Measurements from ENCODE around the gene CKAP5.
"Not testable (repeated sequence)": the region's sequence is repeated elsewhere in the genome, so short reads cannot be mapped to it uniquely, and the experiment has no call there.

The CKAP5 gene

GRCh38 chr11:46721286-46721685 is 124.8 kb downstream of the CKAP5 start:
- peaks cover 2% of the 10 kb centered on the region for H3K4me1 Mint-ChIP-seq
- H3K36me3 Mint-ChIP-seq: no peaks in the 10 kb centered on the region
- no peak overlapping the region for H3K4me3 Mint-ChIP-seq
- DNase-seq (ENCODE audit: low spot score in 2 of 2) (no peak), ATAC-seq (ENCODE audit: low read depth) (no peak)
- no peak overlapping the region for H3K27ac Mint-ChIP-seq
- no peaks in the 10 kb centered on the region for H3K9me3 Mint-ChIP-seq
- H3K27me3 Mint-ChIP-seq: peaks cover 1% of the 10 kb centered on the region

GRCh38 chr11:46719543-46720218 is 126.4 kb downstream of the CKAP5 start:
- no peak for ATAC-seq (ENCODE audit: low read depth)
- peaks cover 1% of the 10 kb centered on the region for H3K27me3 Mint-ChIP-seq
- H3K9me3 Mint-ChIP-seq: no peaks in the 10 kb centered on the region
- no peak overlapping the region for H3K27ac Mint-ChIP-seq
- H3K4me1 Mint-ChIP-seq: peaks cover 2% of the 10 kb centered on the region
- no peak overlapping the region for H3K4me3 Mint-ChIP-seq
- no peaks in the 10 kb centered on the region for H3K36me3 Mint-ChIP-seq
- DNase-seq (ENCODE audit: low spot score in 2 of 2): no peak

GRCh38 chr11:46719048-46719542 is 127.0 kb downstream of the CKAP5 start, which contains the start of gene F2:
Gene F2 (plus strand): TSS chr11:46719213. CDS start chr11:46719236, 23 bp downstream.
- H3K27me3 Mint-ChIP-seq: peaks cover 1% of the 10 kb centered on the region
- H3K4me1 Mint-ChIP-seq: peaks cover 2% of the 10 kb centered on the region
- no peak within 1 kb of the TSS for H3K4me3 Mint-ChIP-seq
- H3K27ac Mint-ChIP-seq: no peak within 1 kb of the TSS
- no peaks in the 10 kb centered on the region for H3K36me3 Mint-ChIP-seq
- DNase-seq (ENCODE audit: low spot score in 2 of 2): no peak
- H3K9me3 Mint-ChIP-seq: no peaks in the 10 kb centered on the region
- no peak for ATAC-seq (ENCODE audit: low read depth)

- no peak overlapping the region for H3K4me3 Mint-ChIP-seq
- H3K27ac Mint-ChIP-seq: no peak overlapping the region
- H3K4me1 Mint-ChIP-seq: no peaks in the 10 kb centered on the region
- H3K36me3 Mint-ChIP-seq: no peaks in the 10 kb centered on the region
- peaks cover 1% of the 10 kb centered on the region for H3K27me3 Mint-ChIP-seq
- no peaks in the 10 kb centered on the region for H3K9me3 Mint-ChIP-seq
- no peak for DNase-seq (ENCODE audit: low spot score in 2 of 2)
- no peak for ATAC-seq (ENCODE audit: low read depth)
Observed at GRCh38 chr11:46718155-46719019, 127.7 kb downstream of the CKAP5 start.

- not testable (repeated sequence) for H3K4me1 Mint-ChIP-seq; ATAC-seq (ENCODE audit: low read depth); H3K36me3 Mint-ChIP-seq
Observed at GRCh38 chr11:46717825-46718154, 128.3 kb downstream of the CKAP5 start.

GRCh38 chr11:46712874-46713576 is 133.1 kb downstream of the CKAP5 start:
- Mint-ChIP-seq H3K9me3 (no peaks in the 10 kb centered on the region), H3K4me1 (no peaks in the 10 kb centered on the region), H3K27ac (no peak overlapping the region), H3K36me3 (no peaks in the 10 kb centered on the region), H3K27me3 (no peaks in the 10 kb centered on the region), H3K4me3 (no peak overlapping the region)
- DNase-seq (ENCODE audit: low spot score in 2 of 2): no peak
- ATAC-seq (ENCODE audit: low read depth): no peak

More at GRCh38 chr11:46717825-46718154, 128.3 kb downstream of the CKAP5 start:
- DNase-seq (ENCODE audit: low spot score in 2 of 2); H3K27ac Mint-ChIP-seq; H3K9me3 Mint-ChIP-seq; H3K4me3 Mint-ChIP-seq; H3K27me3 Mint-ChIP-seq: not testable (repeated sequence)

- Mint-ChIP-seq H3K4me1 (peaks cover 6% of the 10 kb centered on the region), H3K27me3 (no peaks in the 10 kb centered on the region), H3K27ac (no peak overlapping the region), H3K36me3 (peaks cover 11% of the 10 kb centered on the region), H3K4me3 (no peak overlapping the region), H3K9me3 (no peaks in the 10 kb centered on the region)
- ATAC-seq (ENCODE audit: low read depth): no peak
- no peak for DNase-seq (ENCODE audit: low spot score in 2 of 2)
Observed at GRCh38 chr11:46711303-46711702, 134.8 kb downstream of the CKAP5 start.

GRCh38 chr11:46710821-46711269 is 135.2 kb downstream of the CKAP5 start:
- H3K9me3 Mint-ChIP-seq: no peaks in the 10 kb centered on the region
- H3K36me3 Mint-ChIP-seq: peaks cover 11% of the 10 kb centered on the region
- ATAC-seq (ENCODE audit: low read depth) (no peak), DNase-seq (ENCODE audit: low spot score in 2 of 2) (no peak)
- H3K4me3 Mint-ChIP-seq: no peak overlapping the region
- peaks cover 6% of the 10 kb centered on the region for H3K4me1 Mint-ChIP-seq
- H3K27me3 Mint-ChIP-seq: no peaks in the 10 kb centered on the region
- H3K27ac Mint-ChIP-seq: no peak overlapping the region

GRCh38 chr11:46709351-46709750 is 136.7 kb downstream of the CKAP5 start:
- peaks cover 13% of the 10 kb centered on the region for H3K36me3 Mint-ChIP-seq
- not testable (repeated sequence) for DNase-seq (ENCODE audit: low spot score in 2 of 2); H3K27ac Mint-ChIP-seq; ATAC-seq (ENCODE audit: low read depth); H3K4me1 Mint-ChIP-seq; H3K4me3 Mint-ChIP-seq; H3K27me3 Mint-ChIP-seq; H3K9me3 Mint-ChIP-seq

GRCh38 chr11:46706886-46707285 is 139.2 kb downstream of the CKAP5 start:
- Mint-ChIP-seq H3K27ac (no peak overlapping the region), H3K36me3 (peaks cover 17% of the 10 kb centered on the region), H3K4me1 (peaks cover 11% of the 10 kb centered on the region), H3K9me3 (no peaks in the 10 kb centered on the region), H3K27me3 (no peaks in the 10 kb centered on the region), H3K4me3 (no peak overlapping the region)
- no peak for ATAC-seq (ENCODE audit: low read depth)
- DNase-seq (ENCODE audit: low spot score in 2 of 2): no peak

GRCh38 chr11:46705070-46705688 is 140.9 kb downstream of the CKAP5 start:
- Mint-ChIP-seq H3K4me3 (no peak overlapping the region), H3K27ac (no peak overlapping the region), H3K36me3 (peaks cover 19% of the 10 kb centered on the region), H3K27me3 (no peaks in the 10 kb centered on the region), H3K4me1 (peaks cover 16% of the 10 kb centered on the region), H3K9me3 (no peaks in the 10 kb centered on the region)
- DNase-seq (ENCODE audit: low spot score in 2 of 2) (no peak), ATAC-seq (ENCODE audit: low read depth) (no peak)

- ATAC-seq (ENCODE audit: low read depth) (no peak), DNase-seq (ENCODE audit: low spot score in 2 of 2) (no peak)
- H3K27me3 Mint-ChIP-seq: no peaks in the 10 kb centered on the region
- no peaks in the 10 kb centered on the region for H3K9me3 Mint-ChIP-seq
- H3K36me3 Mint-ChIP-seq: peaks cover 8% of the 10 kb centered on the region
- H3K4me1 Mint-ChIP-seq: peaks cover 22% of the 10 kb centered on the region
- H3K27ac Mint-ChIP-seq: peak overlapping the region; percentile 89
- H3K4me3 Mint-ChIP-seq: peak overlapping the region; percentile 97
Observed at GRCh38 chr11:46701078-46701654, 144.9 kb downstream of the CKAP5 start.

GRCh38 chr11:46700241-46701077 is 145.6 kb downstream of the CKAP5 start, which contains the start of the genes ARHGAP1 and ZNF408:
Gene ARHGAP1 (minus strand): TSS chr11:46700619. CDS start chr11:46696107, 4,512 bp downstream.
Gene ZNF408 (plus strand): TSS chr11:46701031. CDS start chr11:46701048, 17 bp downstream.
- Mint-ChIP-seq H3K36me3 (peaks cover 7% of the 10 kb centered on the region), H3K4me1 (peaks cover 22% of the 10 kb centered on the region), H3K9me3 (no peaks in the 10 kb centered on the region), H3K4me3 (peak within 1 kb of the TSS; percentile 97), H3K27me3 (no peaks in the 10 kb centered on the region), H3K27ac (peak within 1 kb of the TSS; percentile 89)
- peak; percentile 96 to 98 for DNase-seq (ENCODE audit: low spot score in 2 of 2)
- peak; percentile 96 for ATAC-seq (ENCODE audit: low read depth)
